HepG2 (cell line): ENCODE measurements around the gene BRD2. TPM values are rescaled to one million over a fixed set of nuclear protein-coding genes. Genes with fewer than 3 reads are reported as not detected.

Experiments
- ARNT2 ChIP-seq: sonication (generic); formaldehyde crosslinking; IDR thresholded peaks from 2 replicates; pipeline ENCODE4 v1.8.0; 2022; ENCODE audit warnings: mild to moderate bottlenecking, low read depth, missing genetic modification reagents, moderate library complexity
- FOXP1 ChIP-seq, 2 experiments: fragments of 450-650 bp in 1 of 2; IDR thresholded peaks; 2 replicates each; pipeline ENCODE4 v1.6.1; 2017 to 2018; ENCODE audit warnings: antibody characterized with exemption in 1 of 2
- GATAD2A ChIP-seq: IDR thresholded peaks from 2 replicates; pipeline ENCODE4 v1.6.1; 2016
- NR2F6 ChIP-seq, 2 experiments: IDR thresholded peaks; 2 replicates each; pipeline ENCODE4 v1.6.1; 2016; ENCODE audit warnings: antibody characterized with exemption in 1 of 2, mild to moderate bottlenecking in 1 of 2
- TAF1 ChIP-seq: sonication (generic); formaldehyde crosslinking; IDR thresholded peaks from 2 replicates; pipeline ENCODE4 v1.4.0; 2020; ENCODE audit warnings: missing genetic modification reagents
- TBL1XR1 ChIP-seq: fragments of 150-350 bp; IDR thresholded peaks from 2 replicates; pipeline ENCODE4 v1.6.1; 2014; ENCODE audit warnings: borderline replicate concordance, low read length; ENCODE audit not compliant: partially characterized antibody
- ZBTB3 ChIP-seq: sonication (generic); formaldehyde crosslinking; IDR thresholded peaks from 2 replicates; pipeline ENCODE4 v1.4.0; 2020; ENCODE audit warnings: low read depth, mild to moderate bottlenecking, moderate library complexity, missing genetic modification reagents, borderline replicate concordance
- ZNF138 ChIP-seq: sonication (generic); formaldehyde crosslinking; IDR thresholded peaks from 2 replicates; pipeline ENCODE4 v1.5.0; 2020; ENCODE audit warnings: mild to moderate bottlenecking, low read depth, missing genetic modification reagents
- ZNF256 ChIP-seq: sonication (generic); formaldehyde crosslinking; conservative IDR thresholded peaks from 2 replicates; pipeline ENCODE4 v1.4.0; 2020; ENCODE audit warnings: missing genetic modification reagents
- polyA plus RNA-seq, 8 experiments: library from polyadenylated mRNA; depleted of rRNA in 3 of 8; stranded (reverse) in 7 of 8; unstranded in 1 of 8; fragments of >200 nt; fragmentation: Illumina TruSeq in 4 of 8; extraction: Trizol in 4 of 8; gene quantifications; 2 replicates each; pipeline versions ENCODE4 v1.2.1 to v1.2.3, GENCODE V29; 2011 to 2016; ENCODE audit warnings: low read depth in 4 of 8, missing spikeins in 1 of 8, mixed read lengths in 1 of 8; ENCODE audit not compliant: insufficient read depth in 1 of 8
- total RNA-seq, 5 experiments: library from RNA; depleted of rRNA; stranded (reverse); fragments of >200 nt; fragmentation: Illumina TruSeq; extraction: Trizol; gene quantifications; 2 replicates each; pipeline ENCODE4 v1.2.3, GENCODE V29; 2016; ENCODE audit warnings: low read depth in 1 of 5
- TF ChIP-seq, protein P1 (sequence below): sonication (generic); formaldehyde crosslinking; IDR thresholded peaks from 2 replicates; pipeline ENCODE4 v1.8.1; 2023; ENCODE audit warnings: mild to moderate bottlenecking, moderate library complexity, missing genetic modification reagents
- TF ChIP-seq, protein P2 (sequence below): sonication (generic); formaldehyde crosslinking; IDR thresholded peaks from 2 replicates; pipeline ENCODE4 v1.8.1; 2023; ENCODE audit warnings: missing genetic modification reagents, mild to moderate bottlenecking, borderline replicate concordance
- TF ChIP-seq, protein P3 (sequence below): sonication (generic); formaldehyde crosslinking; IDR thresholded peaks from 2 replicates; pipeline ENCODE4 v1.4.0; 2020; ENCODE audit warnings: missing genetic modification reagents
- TF ChIP-seq, protein P4 (sequence below): sonication (generic); formaldehyde crosslinking; IDR thresholded peaks from 2 replicates; pipeline ENCODE4 v1.5.1; 2020; ENCODE audit warnings: mild to moderate bottlenecking, moderate library complexity, missing genetic modification reagents
- TF ChIP-seq, protein P5 (sequence below): sonication (generic); formaldehyde crosslinking; IDR thresholded peaks from 2 replicates; pipeline ENCODE4 v1.5.0; 2020; ENCODE audit warnings: mild to moderate bottlenecking, low read depth, missing genetic modification reagents, borderline replicate concordance
- TF ChIP-seq, protein P6 (sequence below): sonication (generic); formaldehyde crosslinking; IDR thresholded peaks from 2 replicates; pipeline ENCODE4 v1.5.1; 2020; ENCODE audit warnings: missing genetic modification reagents, mild to moderate bottlenecking, borderline replicate concordance
- TF ChIP-seq, protein P7 (sequence below): sonication (generic); formaldehyde crosslinking; IDR thresholded peaks from 2 replicates; pipeline ENCODE4 v1.4.0; 2020; ENCODE audit warnings: missing genetic modification reagents; ENCODE audit errors: not compliant biosample characterization
- TF ChIP-seq, protein P8 (sequence below): sonication (generic); formaldehyde crosslinking; IDR thresholded peaks from 2 replicates; pipeline ENCODE4 v1.4.0; 2020; ENCODE audit warnings: missing genetic modification reagents

The BRD2 gene
- total and polyA plus RNA-seq, 2 of the 13 experiments (the other 11 are each of a cell fraction or from before 2014, with no cell fraction given), result 143 to 202 TPM

DNA sequence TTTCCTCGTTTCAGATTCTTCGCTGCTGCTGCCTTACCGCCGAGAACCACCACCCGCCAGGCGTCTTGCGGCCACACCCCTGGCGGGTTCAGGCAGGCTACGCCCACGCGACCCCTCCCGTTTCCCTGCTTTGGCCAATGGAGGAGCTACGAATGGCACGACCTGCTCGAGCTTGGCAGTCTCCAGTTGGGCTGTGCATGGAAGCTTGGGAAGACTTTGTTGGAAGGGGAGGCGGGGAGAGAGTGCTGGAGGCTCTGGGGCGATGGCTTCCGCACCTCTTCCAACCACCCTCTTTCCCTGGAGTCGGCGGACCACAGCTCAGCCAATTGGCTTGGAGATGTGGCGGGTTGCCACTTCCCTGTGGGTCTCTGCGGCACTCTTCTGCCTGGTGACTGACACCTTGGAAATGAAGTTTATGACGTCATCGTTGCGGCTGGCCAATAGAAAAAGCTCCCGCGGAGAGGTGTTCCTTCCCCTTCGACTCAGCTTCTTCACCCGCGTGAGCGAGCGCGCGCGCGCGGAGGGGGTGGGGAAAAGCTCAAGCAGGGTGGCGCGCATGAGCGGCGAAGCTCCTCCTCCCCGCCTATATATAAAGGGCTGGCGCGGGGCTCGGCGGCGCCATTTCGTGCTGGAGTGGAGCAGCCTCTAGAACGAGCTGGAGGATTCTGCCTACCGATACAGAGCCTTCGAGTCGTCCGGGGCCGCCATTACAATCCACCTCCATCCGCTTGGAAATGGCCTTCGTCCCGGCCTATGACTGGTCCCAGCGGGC, 3.4 kb downstream of the BRD2 start (continued):
- TF ChIP-seq, protein P1, sequence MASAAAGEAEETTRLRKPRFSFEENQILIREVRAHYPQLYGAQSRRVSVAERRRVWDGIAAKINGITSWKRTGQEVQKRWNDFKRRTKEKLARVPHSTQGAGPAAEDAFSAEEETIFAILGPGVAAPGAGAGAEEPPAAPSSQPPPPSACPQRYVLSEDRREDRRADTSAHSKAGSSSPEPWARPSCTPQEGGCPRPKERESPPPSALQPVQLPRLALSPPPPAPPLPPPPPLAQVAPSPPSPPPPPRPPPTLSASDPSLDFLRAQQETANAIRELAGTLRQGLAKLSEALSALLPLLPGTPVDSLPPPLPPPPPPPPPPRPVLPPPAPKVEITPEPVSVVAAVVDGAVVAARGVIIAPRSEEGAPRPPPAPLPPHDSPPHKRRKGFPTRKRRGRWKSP, result peak; percentile 80
- no peak for TF ChIP-seq FOXP1 (IDR thresholded peaks at IDR 0.05)
- TF ChIP-seq FOXP1 (CRISPR knock-in tag; IDR thresholded peaks at IDR 0.05), result no peak
- peak; percentile 66 for TF ChIP-seq ARNT2 (CRISPR knock-in tag)
- TF ChIP-seq, protein P2, sequence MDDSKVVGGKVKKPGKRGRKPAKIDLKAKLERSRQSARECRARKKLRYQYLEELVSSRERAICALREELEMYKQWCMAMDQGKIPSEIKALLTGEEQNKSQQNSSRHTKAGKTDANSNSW (CRISPR knock-in tag), result no peak
- peak; percentile 95 for TF ChIP-seq TAF1 (CRISPR knock-in tag)
- TF ChIP-seq, protein P3, sequence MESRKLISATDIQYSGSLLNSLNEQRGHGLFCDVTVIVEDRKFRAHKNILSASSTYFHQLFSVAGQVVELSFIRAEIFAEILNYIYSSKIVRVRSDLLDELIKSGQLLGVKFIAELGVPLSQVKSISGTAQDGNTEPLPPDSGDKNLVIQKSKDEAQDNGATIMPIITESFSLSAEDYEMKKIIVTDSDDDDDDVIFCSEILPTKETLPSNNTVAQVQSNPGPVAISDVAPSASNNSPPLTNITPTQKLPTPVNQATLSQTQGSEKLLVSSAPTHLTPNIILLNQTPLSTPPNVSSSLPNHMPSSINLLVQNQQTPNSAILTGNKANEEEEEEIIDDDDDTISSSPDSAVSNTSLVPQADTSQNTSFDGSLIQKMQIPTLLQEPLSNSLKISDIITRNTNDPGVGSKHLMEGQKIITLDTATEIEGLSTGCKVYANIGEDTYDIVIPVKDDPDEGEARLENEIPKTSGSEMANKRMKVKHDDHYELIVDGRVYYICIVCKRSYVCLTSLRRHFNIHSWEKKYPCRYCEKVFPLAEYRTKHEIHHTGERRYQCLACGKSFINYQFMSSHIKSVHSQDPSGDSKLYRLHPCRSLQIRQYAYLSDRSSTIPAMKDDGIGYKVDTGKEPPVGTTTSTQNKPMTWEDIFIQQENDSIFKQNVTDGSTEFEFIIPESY, result peak; percentile 99
- no peak for TF ChIP-seq NR2F6 (IDR thresholded peaks at IDR 0.05)
- TF ChIP-seq NR2F6 (CRISPR knock-in tag; IDR thresholded peaks at IDR 0.05), result peak; percentile 43; the same call in 1 of the 2 replicates
- TF ChIP-seq, protein P4, sequence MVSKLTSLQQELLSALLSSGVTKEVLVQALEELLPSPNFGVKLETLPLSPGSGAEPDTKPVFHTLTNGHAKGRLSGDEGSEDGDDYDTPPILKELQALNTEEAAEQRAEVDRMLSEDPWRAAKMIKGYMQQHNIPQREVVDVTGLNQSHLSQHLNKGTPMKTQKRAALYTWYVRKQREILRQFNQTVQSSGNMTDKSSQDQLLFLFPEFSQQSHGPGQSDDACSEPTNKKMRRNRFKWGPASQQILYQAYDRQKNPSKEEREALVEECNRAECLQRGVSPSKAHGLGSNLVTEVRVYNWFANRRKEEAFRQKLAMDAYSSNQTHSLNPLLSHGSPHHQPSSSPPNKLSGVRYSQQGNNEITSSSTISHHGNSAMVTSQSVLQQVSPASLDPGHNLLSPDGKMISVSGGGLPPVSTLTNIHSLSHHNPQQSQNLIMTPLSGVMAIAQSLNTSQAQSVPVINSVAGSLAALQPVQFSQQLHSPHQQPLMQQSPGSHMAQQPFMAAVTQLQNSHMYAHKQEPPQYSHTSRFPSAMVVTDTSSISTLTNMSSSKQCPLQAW (CRISPR knock-in tag), result peak; percentile 52
- TF ChIP-seq ZNF138, result peak; percentile 58; the same call in 1 of the 2 replicates
- TF ChIP-seq, protein P5, sequence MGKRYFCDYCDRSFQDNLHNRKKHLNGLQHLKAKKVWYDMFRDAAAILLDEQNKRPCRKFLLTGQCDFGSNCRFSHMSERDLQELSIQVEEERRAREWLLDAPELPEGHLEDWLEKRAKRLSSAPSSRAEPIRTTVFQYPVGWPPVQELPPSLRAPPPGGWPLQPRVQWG, result 0 out of 2 replicates have a peak, but pooled peaks have one; percentile 15
- TF ChIP-seq TBL1XR1, result peak; percentile 94
- TF ChIP-seq, protein P6, sequence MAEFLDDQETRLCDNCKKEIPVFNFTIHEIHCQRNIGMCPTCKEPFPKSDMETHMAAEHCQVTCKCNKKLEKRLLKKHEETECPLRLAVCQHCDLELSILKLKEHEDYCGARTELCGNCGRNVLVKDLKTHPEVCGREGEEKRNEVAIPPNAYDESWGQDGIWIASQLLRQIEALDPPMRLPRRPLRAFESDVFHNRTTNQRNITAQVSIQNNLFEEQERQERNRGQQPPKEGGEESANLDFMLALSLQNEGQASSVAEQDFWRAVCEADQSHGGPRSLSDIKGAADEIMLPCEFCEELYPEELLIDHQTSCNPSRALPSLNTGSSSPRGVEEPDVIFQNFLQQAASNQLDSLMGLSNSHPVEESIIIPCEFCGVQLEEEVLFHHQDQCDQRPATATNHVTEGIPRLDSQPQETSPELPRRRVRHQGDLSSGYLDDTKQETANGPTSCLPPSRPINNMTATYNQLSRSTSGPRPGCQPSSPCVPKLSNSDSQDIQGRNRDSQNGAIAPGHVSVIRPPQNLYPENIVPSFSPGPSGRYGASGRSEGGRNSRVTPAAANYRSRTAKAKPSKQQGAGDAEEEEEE (CRISPR knock-in tag), result no peak; the same call in 1 of the 2 replicates
- TF ChIP-seq, protein P7, sequence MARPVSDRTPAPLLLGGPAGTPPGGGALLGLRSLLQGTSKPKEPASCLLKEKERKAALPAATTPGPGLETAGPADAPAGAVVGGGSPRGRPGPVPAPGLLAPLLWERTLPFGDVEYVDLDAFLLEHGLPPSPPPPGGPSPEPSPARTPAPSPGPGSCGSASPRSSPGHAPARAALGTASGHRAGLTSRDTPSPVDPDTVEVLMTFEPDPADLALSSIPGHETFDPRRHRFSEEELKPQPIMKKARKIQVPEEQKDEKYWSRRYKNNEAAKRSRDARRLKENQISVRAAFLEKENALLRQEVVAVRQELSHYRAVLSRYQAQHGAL (CRISPR knock-in tag), result peak; percentile 12
- TF ChIP-seq, protein P8, sequence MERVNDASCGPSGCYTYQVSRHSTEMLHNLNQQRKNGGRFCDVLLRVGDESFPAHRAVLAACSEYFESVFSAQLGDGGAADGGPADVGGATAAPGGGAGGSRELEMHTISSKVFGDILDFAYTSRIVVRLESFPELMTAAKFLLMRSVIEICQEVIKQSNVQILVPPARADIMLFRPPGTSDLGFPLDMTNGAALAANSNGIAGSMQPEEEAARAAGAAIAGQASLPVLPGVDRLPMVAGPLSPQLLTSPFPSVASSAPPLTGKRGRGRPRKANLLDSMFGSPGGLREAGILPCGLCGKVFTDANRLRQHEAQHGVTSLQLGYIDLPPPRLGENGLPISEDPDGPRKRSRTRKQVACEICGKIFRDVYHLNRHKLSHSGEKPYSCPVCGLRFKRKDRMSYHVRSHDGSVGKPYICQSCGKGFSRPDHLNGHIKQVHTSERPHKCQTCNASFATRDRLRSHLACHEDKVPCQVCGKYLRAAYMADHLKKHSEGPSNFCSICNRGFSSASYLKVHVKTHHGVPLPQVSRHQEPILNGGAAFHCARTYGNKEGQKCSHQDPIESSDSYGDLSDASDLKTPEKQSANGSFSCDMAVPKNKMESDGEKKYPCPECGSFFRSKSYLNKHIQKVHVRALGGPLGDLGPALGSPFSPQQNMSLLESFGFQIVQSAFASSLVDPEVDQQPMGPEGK, result peak; percentile 19
- TF ChIP-seq ZBTB3, result no peak
- TF ChIP-seq ZNF256 (CRISPR knock-in tag), result 0 out of 2 replicates have a peak, but pooled peaks have one; percentile 51
- TF ChIP-seq GATAD2A (CRISPR knock-in tag), result peak; percentile 51; the same call in 1 of the 2 replicates
